Neural progenitor cell (in vitro differentiated cells): ENCODE results near the gene PCDHGB2. TPM values are rescaled to one million over a fixed set of nuclear protein-coding genes. Genes with fewer than 3 reads are reported as not detected.

Experiments used
- DNase-seq: peaks from one replicate; pipeline ENCODE4 v3.0.0-alpha.2; 2016; ENCODE audit warnings: low spot score
- H2AFZ ChIP-seq: fragments of 200-600 bp; sonication (generic); replicated peaks from 2 replicates; pipeline ENCODE4 v1.6.1; 2016; ENCODE audit warnings: antibody characterized with exemption
- H3F3A ChIP-seq: fragments of 200-600 bp; sonication (generic); 2 replicates; pipeline ENCODE4 v1.6.1; 2016; ENCODE audit warnings: antibody characterized with exemption, low read depth
- H3K27ac ChIP-seq: fragments of 200-600 bp; sonication (generic); 2 replicates; pipeline ENCODE4 v1.5.1; 2016; ENCODE audit warnings: mild to moderate bottlenecking
- H3K27me3 ChIP-seq: fragments of 200-600 bp; sonication (generic); 2 replicates; pipeline ENCODE4 v1.6.1; 2016; ENCODE audit warnings: mild to moderate bottlenecking, moderate library complexity
- H3K36me3 ChIP-seq: fragments of 200-600 bp; sonication (generic); 2 replicates; pipeline ENCODE4 v1.5.1; 2016
- H3K4me1 ChIP-seq: fragments of 200-600 bp; sonication (generic); 2 replicates; pipeline ENCODE4 v1.6.1; 2016; ENCODE audit warnings: mixed run types
- H3K4me2 ChIP-seq: fragments of 200-600 bp; sonication (generic); 2 replicates; pipeline ENCODE4 v1.6.1; 2016
- H3K4me3 ChIP-seq: fragments of 200-600 bp; sonication (generic); 2 replicates; pipeline ENCODE4 v1.5.1; 2016
- H3K79me2 ChIP-seq: fragments of 200-600 bp; sonication (generic); 2 replicates; pipeline ENCODE4 v1.6.1; 2016; ENCODE audit warnings: low read depth
- H3K9ac ChIP-seq: fragments of 200-600 bp; sonication (generic); 2 replicates; pipeline ENCODE4 v1.6.1; 2016
- H3K9me3 ChIP-seq: fragments of 200-600 bp; sonication (generic); 2 replicates; pipeline ENCODE4 v1.5.1; 2016; ENCODE audit warnings: low read depth
- H4K20me1 ChIP-seq: fragments of 200-600 bp; sonication (generic); 2 replicates; pipeline ENCODE4 v1.6.1; 2016; ENCODE audit warnings: low read depth
- H3K27ac Mint-ChIP-seq: 3 replicates; pipeline ENCODE4 v1.8.0; 2021; ENCODE audit warnings: mixed read lengths
- H3K27me3 Mint-ChIP-seq: 2 replicates; pipeline ENCODE4 v1.8.0; 2022; ENCODE audit warnings: low read depth, mild to moderate bottlenecking, inconsistent platforms, moderate library complexity, mixed read lengths; ENCODE audit not compliant: insufficient read depth
- H3K36me3 Mint-ChIP-seq: 3 replicates; pipeline ENCODE4 v1.8.0; 2021; ENCODE audit warnings: mixed read lengths
- H3K4me1 Mint-ChIP-seq: 3 replicates; pipeline ENCODE4 v1.8.0; 2021; ENCODE audit warnings: mixed read lengths
- H3K4me3 Mint-ChIP-seq: 3 replicates; pipeline ENCODE4 v1.8.0; 2021; ENCODE audit warnings: mild to moderate bottlenecking, moderate library complexity, mixed read lengths
- H3K9me3 Mint-ChIP-seq: 3 replicates; pipeline ENCODE4 v1.8.0; 2020; ENCODE audit warnings: mixed read lengths
- CTCF ChIP-seq: fragments of 200-600 bp; sonication (generic); IDR thresholded peaks from 2 replicates; pipeline ENCODE4 v1.5.1; 2017; ENCODE audit warnings: antibody characterized with exemption, mild to moderate bottlenecking
- EZH2 ChIP-seq: fragments of 200-600 bp; sonication (generic); IDR thresholded peaks from 2 replicates; pipeline ENCODE4 v1.6.1; 2017; ENCODE audit warnings: antibody characterized with exemption, mild to moderate bottlenecking, moderate library complexity
- EZH2phosphoT487 ChIP-seq: fragments of 200-600 bp; sonication (generic); IDR thresholded peaks from 2 replicates; pipeline ENCODE4 v1.6.1; 2017; ENCODE audit warnings: antibody characterized with exemption
- total RNA-seq: library from RNA; depleted of rRNA; stranded (reverse); fragments of >200 nt; gene quantifications from 2 replicates; pipeline ENCODE4 v1.2.3, GENCODE V29; 2015; ENCODE audit warnings: low replicate concordance

The PCDHGB2 gene
- total RNA-seq, 1 donor from 2014 or later = 2.2 TPM

GRCh38 chr5:141382469-141383294 is 22.9 kb downstream of the PCDHGB2 start, which contains the start of gene PCDHGA7:
PCDHGA7 (plus strand) TSS chr5:141382742; CDS start chr5:141382900, 158 bp downstream.
- no peak within 1 kb of the TSS for H2AFZ ChIP-seq
- H3K4me2 ChIP-seq = no peak within 1 kb of the TSS
- Mint-ChIP-seq H3K4me3 (no peak within 1 kb of the TSS), H3K27ac (no peak within 1 kb of the TSS), H3K4me1 (no peaks in the 10 kb centered on the region), H3K36me3 (no peaks in the 10 kb centered on the region), H3K27me3 (peaks cover 5% of the 10 kb centered on the region), H3K9me3 (peaks cover 53% of the 10 kb centered on the region)
- no peak within 1 kb of the TSS for H3K9ac ChIP-seq
- H3K27ac ChIP-seq = no peak within 1 kb of the TSS
- DNase-seq = no peak
- H3K4me1 ChIP-seq = no peaks in the 10 kb centered on the region
- no peaks in the 10 kb centered on the region for H3F3A ChIP-seq
- peaks cover 3% of the 10 kb centered on the region for H3K9me3 ChIP-seq
- no peak within 1 kb of the TSS for H3K4me3 ChIP-seq
- TF ChIP-seq EZH2phosphoT487 (no peak), CTCF (no peak), EZH2 (no peak)
- H4K20me1 ChIP-seq = no peaks in the 10 kb centered on the region
- H3K27me3 ChIP-seq = no peaks in the 10 kb centered on the region
- no peaks in the 10 kb centered on the region for H3K36me3 ChIP-seq
- H3K79me2 ChIP-seq = no peaks in the 10 kb centered on the region

- Histone ChIP-seq H3K4me2 (no peak overlapping the region), H2AFZ (no peak overlapping the region), H3K36me3 (no peaks in the 10 kb centered on the region), H3K27me3 (no peaks in the 10 kb centered on the region), H3K4me3 (no peak overlapping the region), H3K9me3 (peaks cover 3% of the 10 kb centered on the region), H3F3A (no peaks in the 10 kb centered on the region), H3K4me1 (no peaks in the 10 kb centered on the region), H4K20me1 (no peaks in the 10 kb centered on the region), H3K9ac (no peak overlapping the region), H3K27ac (no peak overlapping the region), H3K79me2 (no peaks in the 10 kb centered on the region)
- Mint-ChIP-seq H3K4me1 (no peaks in the 10 kb centered on the region), H3K9me3 (peaks cover 56% of the 10 kb centered on the region), H3K36me3 (peaks cover under 1% of the 10 kb centered on the region), H3K27me3 (peaks cover 4% of the 10 kb centered on the region), H3K27ac (no peak overlapping the region), H3K4me3 (no peak overlapping the region)
- no peak for DNase-seq
- TF ChIP-seq EZH2phosphoT487 (no peak), EZH2 (no peak), CTCF (no peak)
Observed at GRCh38 chr5:141383345-141383744, 23.6 kb downstream of the PCDHGB2 start.

- Mint-ChIP-seq H3K27ac (no peak overlapping the region), H3K9me3 (peaks cover 60% of the 10 kb centered on the region), H3K4me1 (no peaks in the 10 kb centered on the region), H3K27me3 (peaks cover 4% of the 10 kb centered on the region), H3K4me3 (no peak overlapping the region), H3K36me3 (peaks cover 3% of the 10 kb centered on the region)
- H4K20me1 ChIP-seq = no peaks in the 10 kb centered on the region
- no peak for TF ChIP-seq CTCF
- TF ChIP-seq EZH2 = no peak
- H3K9ac ChIP-seq = no peak overlapping the region
- no peaks in the 10 kb centered on the region for H3K4me1 ChIP-seq
- no peak overlapping the region for H3K27ac ChIP-seq
- H3K4me3 ChIP-seq = no peak overlapping the region
- H2AFZ ChIP-seq = no peak overlapping the region
- H3K27me3 ChIP-seq = no peaks in the 10 kb centered on the region
- peaks cover 6% of the 10 kb centered on the region for H3K9me3 ChIP-seq
- H3K36me3 ChIP-seq = no peaks in the 10 kb centered on the region
- no peaks in the 10 kb centered on the region for H3K79me2 ChIP-seq
- H3K4me2 ChIP-seq = no peak overlapping the region
- H3F3A ChIP-seq = no peaks in the 10 kb centered on the region
- no peak for DNase-seq
Observed at GRCh38 chr5:141384471-141385267, 24.9 kb downstream of the PCDHGB2 start.
